Pancreas (tissue), 10 donors: ENCODE results near the gene IMPDH1. TPM values are rescaled to one million over a fixed set of nuclear protein-coding genes. Genes with fewer than 3 reads are reported as not detected.

Source experiments
- ATAC-seq, 4 donors: fragments of 200-7000 bp; cut with Tn5 transposase; one replicate each; pipeline versions ENCODE4 v1.8.0 to v1.9.1; 2020; ENCODE audit warnings: mild to moderate bottlenecking in 4 of 4, moderate library complexity in 4 of 4
- DNase-seq, 6 donors: peaks; one replicate each; pipeline ENCODE4 v3.0.0-alpha.2; 2020
- FAIRE-seq: peaks from 2 replicates; lab custom pipeline; 2012; peaks lifted over from hg19 to GRCh38; lab: Jason Lieb, UNC
- H3K27ac ChIP-seq, 4 donors: fragments of 200-600 bp; sonication (generic); 1 replicate in 3 of 4; 2 replicates in 1 of 4; pipeline versions ENCODE4 v1.5.0 to v1.8.0; 2020
- H3K27me3 ChIP-seq, 4 donors: fragments of 200-600 bp; one replicate each; pipeline ENCODE4 v1.8.0; 2021
- H3K36me3 ChIP-seq, 3 donors: fragments of 200-600 bp; sonication (generic) in 1 of 3; one replicate each; pipeline versions ENCODE4 v1.5.0 to v1.8.0; 2020 to 2021
- H3K4me1 ChIP-seq, 3 donors: fragments of 200-600 bp; one replicate each; pipeline ENCODE4 v1.8.0; 2021
- H3K4me3 ChIP-seq, 4 donors: fragments of 200-600 bp; sonication (generic) in 2 of 4; one replicate each; pipeline versions ENCODE4 v1.5.0 to v1.8.0; 2020 to 2021
- H3K9me3 ChIP-seq, 4 donors: fragments of 200-600 bp; one replicate each; pipeline ENCODE4 v1.8.0; 2021
- WGBS, 2 donors: extraction: QIAGEN DNeasy Blood & Tissue Kit; methylation state at CpG; one replicate each; pipeline ENCODE4 v1.1.7; 2013; 5-methylcytosine and 5-hydroxymethylcytosine counted together
- intact Hi-C, 3 donors: fragments of 100-400 bp; cut with DNase I; formaldehyde crosslinking; loops; one replicate each; pipeline versions ENCODE4 v1.11.1 to v1.14.2; 2022
- polyA plus RNA-seq, 2 donors: library from polyadenylated mRNA; stranded (reverse); fragments of 200-250 nt; gene quantifications; one replicate each; pipeline ENCODE4 v1.2.3, GENCODE V29; 2013
- total RNA-seq, 6 donors: library from RNA; stranded (reverse); fragmentation: NEBNext Ultra II Directional in 4 of 6; extraction: Animal tissue kit (Norgen Biotek cat#: 25700) in 4 of 6; gene quantifications; one replicate each; pipeline versions ENCODE4 v1.2.1 to v1.2.4, GENCODE V29; 2021 to 2023
- TF ChIP-seq, protein P1 (sequence below), 4 donors: fragments of 200-600 bp; sonication (generic) in 3 of 4; IDR thresholded peaks; one replicate each; pipeline versions ENCODE4 v1.5.0 to v1.8.0; 2021; ENCODE audit warnings: antibody characterized with exemption in 4 of 4
- donor health status: healthy with polysubstance abuse.
- donor health status: DM: no; HTN: no; CAD: no; lungs with moderate emphysema.
- donor health status: DM: no; HTN: no; CAD: no.
- donor health status: control.
- donor health status: control.
- donor health status: Bipolar disorder and iron deficiency.
- donor health status: DM: yes; HTN: yes; CAD: no.
- donor health status: DM: no; HTN: no; CAD: no.
- donor health status: DM: no; HTN: no; CAD: no.
- donor health status: DM: yes; HTN: yes; CAD: no.

The IMPDH1 gene
- total and polyA plus RNA-seq, 8 donors, result 16.8 to 26.0 (median 19.8) TPM

DNA sequence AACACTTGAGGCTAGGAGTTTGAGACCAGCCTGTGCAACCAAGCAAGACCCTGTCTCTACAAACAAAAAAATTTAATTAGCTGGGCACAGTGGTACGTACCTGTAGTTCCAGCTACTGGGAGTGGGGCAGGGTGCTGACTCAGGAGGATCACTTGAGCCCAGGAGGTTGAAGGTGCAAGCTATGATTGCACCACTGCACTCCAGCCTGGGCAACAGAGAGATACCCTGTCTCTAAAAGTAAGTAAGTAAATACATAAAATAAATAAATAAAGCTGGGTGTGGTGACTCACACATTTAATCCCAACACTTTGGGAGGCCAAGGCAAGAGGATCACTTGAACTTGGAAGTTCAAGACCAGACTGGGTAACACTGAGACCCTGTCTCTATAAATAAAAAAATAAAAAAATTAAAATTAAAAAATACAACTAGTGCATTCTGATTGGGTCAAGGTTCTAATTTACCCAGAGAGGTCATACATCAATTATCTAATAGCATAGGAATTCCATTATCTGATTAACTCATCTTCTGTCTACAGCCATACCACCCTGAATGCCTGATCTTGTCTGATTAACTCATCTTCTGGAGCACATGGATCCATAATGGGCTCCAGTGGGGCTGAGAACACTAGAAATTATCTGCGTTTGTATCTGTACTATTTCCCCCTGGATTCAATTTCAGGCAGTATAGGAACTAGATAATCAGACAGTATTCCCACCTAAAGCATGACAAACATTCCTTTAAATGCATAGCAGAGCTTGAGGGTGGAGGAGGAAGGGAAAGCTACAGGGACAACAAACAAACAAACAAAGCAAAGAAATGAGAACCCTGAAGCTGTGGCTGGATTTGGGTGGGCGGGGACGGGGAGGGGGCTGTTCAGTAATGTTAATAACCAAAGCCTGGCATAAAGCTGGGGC is 24.9 kb upstream of the IMPDH1 start:
- no peaks in the 10 kb centered on the region for H3K36me3 ChIP-seq
- TF ChIP-seq, protein P1, sequence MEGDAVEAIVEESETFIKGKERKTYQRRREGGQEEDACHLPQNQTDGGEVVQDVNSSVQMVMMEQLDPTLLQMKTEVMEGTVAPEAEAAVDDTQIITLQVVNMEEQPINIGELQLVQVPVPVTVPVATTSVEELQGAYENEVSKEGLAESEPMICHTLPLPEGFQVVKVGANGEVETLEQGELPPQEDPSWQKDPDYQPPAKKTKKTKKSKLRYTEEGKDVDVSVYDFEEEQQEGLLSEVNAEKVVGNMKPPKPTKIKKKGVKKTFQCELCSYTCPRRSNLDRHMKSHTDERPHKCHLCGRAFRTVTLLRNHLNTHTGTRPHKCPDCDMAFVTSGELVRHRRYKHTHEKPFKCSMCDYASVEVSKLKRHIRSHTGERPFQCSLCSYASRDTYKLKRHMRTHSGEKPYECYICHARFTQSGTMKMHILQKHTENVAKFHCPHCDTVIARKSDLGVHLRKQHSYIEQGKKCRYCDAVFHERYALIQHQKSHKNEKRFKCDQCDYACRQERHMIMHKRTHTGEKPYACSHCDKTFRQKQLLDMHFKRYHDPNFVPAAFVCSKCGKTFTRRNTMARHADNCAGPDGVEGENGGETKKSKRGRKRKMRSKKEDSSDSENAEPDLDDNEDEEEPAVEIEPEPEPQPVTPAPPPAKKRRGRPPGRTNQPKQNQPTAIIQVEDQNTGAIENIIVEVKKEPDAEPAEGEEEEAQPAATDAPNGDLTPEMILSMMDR (IDR thresholded peaks at IDR 0.05), result no peak
- no peak overlapping the region for H3K27ac ChIP-seq
- H3K4me3 ChIP-seq, result no peak overlapping the region
- H3K27me3 ChIP-seq, result no peaks in the 10 kb centered on the region
- WGBS, 2 donors, result 74 to 76% methylated on average over 4 of the region's 4 CpGs
- DNase-seq, result no peak
- FAIRE-seq, result no peak
- no peak for ATAC-seq
- no peaks in the 10 kb centered on the region for H3K4me1 ChIP-seq
- no peaks in the 10 kb centered on the region for H3K9me3 ChIP-seq
- intact Hi-C loops, result no loop called here

DNA sequence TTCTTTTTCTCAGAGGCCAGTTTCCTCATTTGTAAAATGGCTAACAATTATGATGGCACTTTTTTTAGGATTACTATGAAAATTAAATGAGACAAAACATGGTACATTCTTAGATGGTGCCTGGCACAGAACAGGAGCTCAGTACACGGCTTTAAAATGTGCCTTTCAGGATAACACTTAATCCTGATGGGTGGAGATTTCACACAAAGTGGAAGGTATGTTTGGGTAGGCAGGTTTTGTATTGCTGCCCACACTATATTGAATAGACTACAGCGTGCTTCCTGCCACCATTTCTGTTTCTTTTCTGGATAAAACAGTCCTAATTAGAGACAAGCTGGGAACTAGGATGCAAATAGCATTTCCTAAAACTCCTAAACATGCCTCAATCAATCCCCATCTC is 22.0 kb upstream of the IMPDH1 start:
- no peak overlapping the region for H3K27ac ChIP-seq
- no peaks in the 10 kb centered on the region for H3K4me1 ChIP-seq
- no peak overlapping the region for H3K4me3 ChIP-seq
- H3K27me3 ChIP-seq, result no peaks in the 10 kb centered on the region
- no peaks in the 10 kb centered on the region for H3K9me3 ChIP-seq
- FAIRE-seq (no peak), ATAC-seq (no peak), DNase-seq (no peak)
- TF ChIP-seq, protein P1 (IDR thresholded peaks at IDR 0.05), result no peak
- intact Hi-C loops, result no loop called here
- WGBS, 2 donors, result 70 to 73% methylated on average over 2 of the region's 2 CpGs
- H3K36me3 ChIP-seq, result no peaks in the 10 kb centered on the region

DNA sequence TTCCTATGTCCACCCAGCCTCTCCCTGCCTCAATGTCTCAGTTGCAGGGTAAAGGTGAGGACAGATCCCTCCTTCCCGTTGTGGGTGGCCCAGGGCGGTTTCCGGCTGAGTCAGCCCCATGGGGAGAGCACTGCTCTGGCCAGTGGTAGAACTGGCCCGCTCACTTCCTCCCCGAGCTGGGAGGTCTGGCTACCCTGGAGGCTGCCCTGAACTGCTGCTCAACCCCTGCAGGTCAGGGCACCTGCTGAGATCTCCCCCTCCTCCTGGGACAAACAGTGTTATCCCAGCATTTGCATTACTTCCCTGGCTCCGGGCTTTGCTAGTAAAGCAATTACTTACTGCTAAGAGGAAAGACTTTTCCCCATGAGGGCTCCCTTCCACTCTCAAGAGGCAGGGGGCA is 21.4 kb upstream of the IMPDH1 start:
- Histone ChIP-seq H3K27ac (no peak overlapping the region), H3K4me3 (no peak overlapping the region), H3K4me1 (no peaks in the 10 kb centered on the region), H3K9me3 (no peaks in the 10 kb centered on the region), H3K36me3 (no peaks in the 10 kb centered on the region), H3K27me3 (no peaks in the 10 kb centered on the region)
- intact Hi-C loops, result no loop called here
- 61 to 64% methylated on average over 6 of the region's 6 CpGs for WGBS, 2 donors
- no peak for FAIRE-seq
- peak in 2 of 4 donors; percentile 20 to 21 for ATAC-seq
- DNase-seq, result no peak
- TF ChIP-seq, protein P1 (IDR thresholded peaks at IDR 0.05), result no peak

DNA sequence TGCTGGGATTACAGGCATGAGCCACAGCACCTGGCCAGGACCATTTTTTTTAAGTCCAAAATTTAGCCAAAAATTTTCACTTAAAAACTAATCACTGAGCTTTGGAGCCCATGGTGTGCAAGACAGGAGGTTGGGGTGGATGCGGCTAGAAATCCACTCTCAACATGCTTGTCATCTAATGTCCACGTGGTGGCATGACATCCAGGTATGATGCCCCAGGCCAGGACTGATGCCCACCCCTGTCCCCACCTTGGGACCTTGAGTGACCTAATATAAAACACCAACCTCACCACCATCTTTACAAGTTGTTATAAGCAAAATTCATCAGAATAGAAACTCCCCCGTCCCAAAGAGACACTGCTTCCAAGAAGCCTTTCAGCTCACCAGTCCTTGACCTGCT is 20.4 kb upstream of the IMPDH1 start:
- Histone ChIP-seq H3K4me1 (no peaks in the 10 kb centered on the region), H3K27ac (no peak overlapping the region), H3K9me3 (no peaks in the 10 kb centered on the region), H3K27me3 (no peaks in the 10 kb centered on the region), H3K36me3 (no peaks in the 10 kb centered on the region), H3K4me3 (no peak overlapping the region)
- TF ChIP-seq, protein P1 (IDR thresholded peaks at IDR 0.05), result no peak
- ATAC-seq, result no peak
- 57 to 61% methylated on average over 3 of the region's 3 CpGs for WGBS, 2 donors
- DNase-seq, result no peak
- FAIRE-seq, result no peak
- intact Hi-C loops, result no loop called here
